Middle frontal gyrus (tissue), 1 donor: ENCODE results near the gene SULT2B1.
A peak's percentile ranks its signal among the peaks of the same experiment; 100 is the strongest.

Source experiments
- DNase-seq: peaks from one replicate; pipeline ENCODE4 v3.0.0-alpha.2; 2015; ENCODE audit warnings: low spot score; ENCODE audit errors: extremely low spot score

The SULT2B1 gene

DNA sequence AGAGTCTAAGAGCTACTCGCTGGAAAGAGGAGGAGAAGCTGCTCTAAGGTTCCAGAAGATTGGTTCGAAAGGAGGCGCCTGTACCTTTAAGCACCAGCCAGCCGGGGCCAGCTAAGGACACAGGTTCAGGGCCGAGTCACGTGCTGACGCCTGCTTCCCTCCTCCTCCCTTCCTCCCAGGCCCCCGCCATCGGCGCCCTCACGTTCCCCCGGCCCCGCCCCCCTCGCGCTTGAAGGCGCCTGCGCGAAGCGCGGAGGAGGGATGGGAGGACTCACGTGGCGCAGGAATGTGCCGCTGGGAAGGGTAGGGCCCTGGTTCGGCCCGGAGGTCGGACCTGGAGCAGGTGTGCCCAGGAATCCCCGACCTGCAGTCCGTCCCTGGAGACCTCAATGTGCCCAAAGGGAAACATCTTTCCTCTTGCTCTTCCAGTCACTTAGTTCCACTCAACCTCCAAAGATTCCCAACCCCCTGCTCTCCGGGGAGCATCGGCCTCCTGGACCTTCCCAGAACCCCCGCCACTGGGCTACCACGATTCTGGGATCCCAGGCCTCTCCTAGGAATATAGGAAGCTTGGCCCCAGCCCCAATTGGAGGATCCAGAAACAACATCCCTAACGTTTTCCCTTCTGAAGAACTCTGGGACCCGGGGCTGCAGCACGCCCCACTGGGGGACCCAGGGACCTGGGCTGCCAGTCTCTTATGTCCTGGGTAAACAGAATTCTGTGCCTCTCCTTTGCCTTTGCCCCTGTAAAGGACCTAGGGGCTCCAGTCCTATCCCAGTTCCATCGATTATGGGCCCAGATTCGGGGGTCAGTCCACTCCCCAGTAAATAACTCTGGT is 82.7 kb downstream of the SULT2B1 start:
- DNase-seq = peak; percentile 87

GRCh38 chr19:48635263-48635965 is 83.4 kb downstream of the SULT2B1 start:
- no peak for DNase-seq

GRCh38 chr19:48635966-48636858 is 84.2 kb downstream of the SULT2B1 start:
- DNase-seq = no peak

DNA sequence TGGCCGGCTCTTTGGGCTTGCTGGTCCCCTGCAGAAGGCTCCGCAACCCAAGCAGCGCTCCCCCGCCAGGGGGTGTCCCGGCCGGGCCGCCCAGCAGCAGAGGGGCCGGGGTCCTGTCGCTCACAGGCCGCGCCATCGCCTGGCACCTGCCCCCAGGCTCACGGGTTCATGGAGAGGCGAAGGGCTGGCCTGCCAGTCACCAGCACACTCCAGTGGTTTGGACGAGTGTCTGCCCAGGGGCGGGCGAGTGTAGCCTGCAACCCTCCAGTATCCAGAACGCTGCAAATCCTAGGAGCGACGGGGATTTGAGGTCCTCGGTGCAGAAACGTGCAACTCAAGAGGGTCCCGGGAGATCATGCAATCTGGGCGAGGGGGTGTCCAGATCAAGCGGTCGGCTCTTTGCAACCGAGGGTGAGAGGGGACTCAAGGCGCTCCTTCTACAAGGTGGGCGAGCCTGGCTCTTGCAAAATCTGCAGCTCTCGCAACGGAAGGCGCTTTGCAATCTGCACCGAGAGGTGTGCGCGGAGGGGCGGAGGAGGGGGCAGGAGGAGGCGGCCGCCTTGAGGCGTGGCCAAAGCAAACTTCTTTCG is 85.0 kb downstream of the SULT2B1 start, which contains the start of gene DBP:
DBP (minus strand) TSS at position 521 of the 590 bp plus-strand sequence; CDS start at position 136, 385 bp downstream.
- DNase-seq = no peak

DNA sequence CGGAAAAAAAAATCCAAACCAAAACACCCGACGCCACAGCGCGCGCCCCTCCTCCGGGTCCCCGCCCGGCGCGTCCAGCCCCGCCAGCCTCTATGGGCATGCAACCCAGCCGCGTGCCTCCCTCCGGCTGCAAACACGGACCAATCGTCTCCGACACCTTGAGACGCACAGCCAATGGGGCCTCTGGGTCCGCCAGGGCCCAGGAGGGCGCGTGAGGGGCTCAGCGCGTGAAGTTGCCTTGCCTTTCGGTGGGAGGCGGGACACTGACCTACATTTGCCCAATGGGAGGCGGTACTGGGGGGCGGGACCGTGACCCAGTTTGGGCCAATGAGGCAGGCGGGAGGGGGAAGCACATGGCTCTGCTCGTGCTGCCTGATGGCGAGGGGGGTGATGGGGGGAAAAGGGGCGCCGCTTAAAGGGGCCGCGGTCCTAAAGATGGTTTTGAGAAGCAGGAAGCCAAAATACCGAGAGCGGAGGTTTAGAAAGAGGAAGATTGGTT is 85.5 kb downstream of the SULT2B1 start:
- DNase-seq = peak; percentile 99

DNA sequence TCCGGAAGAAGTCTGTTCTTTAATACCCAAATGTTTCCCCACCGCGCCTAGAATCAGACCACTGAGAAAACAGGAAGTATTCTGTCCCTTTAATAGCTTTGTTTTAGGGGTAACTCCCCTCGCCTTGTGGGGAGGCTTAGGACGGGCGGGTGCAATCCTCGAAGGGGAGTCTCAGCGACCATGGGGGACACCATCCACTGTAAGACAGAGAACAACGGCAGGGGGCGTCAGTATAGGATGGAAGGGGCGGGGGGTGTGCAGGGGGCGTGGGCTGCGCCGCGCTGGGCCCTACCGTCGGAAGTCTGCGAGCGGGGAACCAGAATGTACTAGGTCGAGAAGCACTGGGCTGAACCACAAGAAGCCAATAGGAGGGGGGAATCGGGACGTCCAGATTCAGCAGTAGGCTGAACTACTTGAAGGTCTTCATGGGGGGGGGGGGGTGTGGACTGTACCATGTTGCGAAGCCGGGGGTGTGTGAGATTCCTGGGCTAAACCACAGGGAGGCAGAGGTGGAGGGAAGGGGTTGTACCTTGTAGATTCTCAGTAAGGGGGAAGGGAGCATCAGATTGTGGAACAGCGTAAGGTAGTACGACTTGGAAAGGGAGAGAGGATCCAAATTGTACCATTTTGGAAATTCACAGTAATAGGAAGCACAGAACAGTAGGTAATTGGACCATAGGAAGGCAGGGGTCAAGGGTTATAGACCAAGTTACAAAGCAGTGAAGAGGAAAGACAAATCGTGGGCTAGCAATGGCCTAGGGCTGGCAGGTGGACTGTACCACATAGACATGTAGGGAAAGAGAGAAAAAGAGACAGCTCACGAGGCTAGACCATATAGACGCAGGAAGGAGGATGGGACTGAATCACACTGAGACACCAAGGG is 86.2 kb downstream of the SULT2B1 start:
- peak; percentile 61 for DNase-seq

- no peak for DNase-seq
Observed at GRCh38 chr19:48638831-48639381, 86.9 kb downstream of the SULT2B1 start.

GRCh38 chr19:48639483-48640375 is 87.8 kb downstream of the SULT2B1 start:
- DNase-seq = no peak

GRCh38 chr19:48641850-48642249 is 89.9 kb downstream of the SULT2B1 start:
- DNase-seq = no peak

DNA sequence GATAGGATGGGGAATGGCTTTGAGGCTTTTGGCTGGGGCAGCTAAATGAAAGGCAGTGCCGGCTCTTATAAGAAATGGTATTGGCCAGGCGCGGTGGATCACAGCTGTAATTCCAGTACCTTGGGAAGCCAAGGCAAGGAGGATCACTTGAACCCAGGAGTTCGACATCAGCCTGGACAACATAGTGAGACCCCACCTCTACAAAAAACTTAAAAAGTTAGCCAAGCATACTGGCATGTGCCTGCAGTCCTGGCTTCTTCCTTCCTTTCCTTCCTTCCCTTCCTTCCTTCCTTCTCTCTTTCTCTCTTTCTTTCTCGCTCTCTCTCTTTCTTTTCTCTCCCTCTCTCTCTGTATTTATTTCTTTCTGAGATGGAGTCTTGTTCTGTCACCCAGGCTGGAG is 90.9 kb downstream of the SULT2B1 start:
- no peak for DNase-seq

DNA sequence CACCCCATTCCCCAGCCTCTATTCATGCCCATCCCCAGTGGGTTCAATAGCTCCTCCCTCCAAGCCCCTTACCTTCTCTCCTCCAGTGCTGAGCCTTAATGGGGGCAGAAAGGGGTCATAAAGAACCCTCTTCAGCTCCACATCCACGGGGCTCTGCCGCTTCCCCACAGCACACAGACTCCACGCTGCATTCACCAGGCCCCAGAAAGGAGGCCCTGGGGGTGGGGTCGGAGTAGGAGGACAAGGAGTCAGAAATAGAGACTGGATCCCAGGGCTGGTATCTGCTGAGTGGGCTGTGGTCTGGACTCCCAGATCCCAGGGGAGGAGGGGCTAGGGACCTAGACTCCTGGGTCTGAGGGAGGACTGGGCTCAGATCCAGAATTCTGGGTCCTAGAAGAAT is 92.4 kb downstream of the SULT2B1 start:
- no peak for DNase-seq

GRCh38 chr19:48644839-48645619 is 93.1 kb downstream of the SULT2B1 start:
- peak; percentile 52 for DNase-seq

GRCh38 chr19:48645620-48646000 is 93.6 kb downstream of the SULT2B1 start:
- DNase-seq = no peak

DNA sequence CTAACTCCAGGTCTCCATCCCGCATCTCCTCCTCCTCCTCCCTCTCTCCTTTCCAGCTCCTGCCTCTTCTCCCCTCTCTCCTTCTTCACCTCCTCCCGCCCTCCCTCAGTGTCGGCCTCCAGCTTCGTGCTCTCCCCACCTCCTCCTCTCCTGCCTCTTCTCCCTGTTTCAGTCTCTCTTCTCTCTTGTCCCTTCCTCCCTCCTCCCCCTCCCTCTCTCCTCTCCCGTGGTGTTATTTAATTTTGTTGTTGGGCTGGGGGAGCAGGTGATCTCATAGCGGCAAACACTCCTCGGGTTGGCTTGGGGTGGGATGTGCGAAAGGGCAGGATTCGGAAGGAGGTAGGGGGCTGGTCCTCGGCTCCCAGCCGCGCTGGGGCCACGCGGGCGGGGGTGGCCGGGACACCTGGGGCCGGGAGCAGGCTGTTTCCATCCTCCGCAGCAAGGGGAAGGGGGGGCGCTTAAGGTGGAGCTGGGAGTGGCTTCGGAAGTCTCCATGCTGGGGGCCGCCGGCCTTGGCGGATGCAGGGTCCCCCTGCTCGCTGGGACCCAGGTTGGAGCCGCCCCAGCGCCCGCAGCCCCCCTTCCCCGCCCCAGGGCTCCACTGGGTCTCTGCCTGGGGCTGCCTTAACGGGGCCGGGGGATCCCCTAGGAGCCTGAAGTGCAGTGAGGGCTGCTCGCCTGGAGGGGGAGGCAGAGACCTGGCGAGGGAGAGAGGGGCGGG is 94.2 kb downstream of the SULT2B1 start, which contains the start of gene CA11:
CA11 (minus strand) TSS at position 187 of the 721 bp plus-strand sequence. CDS start 555 bp downstream, outside the sequence.
- DNase-seq = peak; percentile 80

DNA sequence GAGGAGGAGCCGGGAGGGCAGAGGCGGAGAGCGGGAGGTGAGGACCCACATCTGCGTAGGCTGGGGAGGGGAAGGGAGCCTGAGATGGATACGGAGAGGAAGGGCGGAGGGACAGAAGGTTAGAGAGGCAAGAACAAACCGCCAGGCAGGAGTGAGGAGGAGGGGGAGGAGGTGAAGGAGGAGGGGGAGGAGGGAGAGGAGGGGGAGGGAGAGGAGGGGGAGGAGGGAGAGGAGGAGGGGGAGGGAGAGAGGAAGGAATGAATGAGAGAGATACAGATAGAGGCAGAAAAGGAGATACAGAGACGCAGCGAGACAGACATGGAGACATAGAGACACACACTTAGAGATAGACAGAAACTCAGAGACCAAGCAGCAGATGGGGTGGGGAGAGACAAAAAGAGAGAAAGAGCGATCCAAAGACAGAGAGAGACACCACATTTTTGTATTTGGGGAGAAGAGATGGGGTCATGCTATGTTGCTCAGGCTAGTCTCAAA is 94.8 kb downstream of the SULT2B1 start:
- no peak for DNase-seq

GRCh38 chr19:48648134-48648533 is 96.2 kb downstream of the SULT2B1 start:
- DNase-seq = no peak
